ENCODE measurements around the gene KIAA1755. TPM values are rescaled to one million over a fixed set of nuclear protein-coding genes. Genes with fewer than 3 reads are reported as not detected.

KIAA1755 gene
- total RNA-seq, 1 experiment from 2014 or later: 0.17 TPM

DNA sequence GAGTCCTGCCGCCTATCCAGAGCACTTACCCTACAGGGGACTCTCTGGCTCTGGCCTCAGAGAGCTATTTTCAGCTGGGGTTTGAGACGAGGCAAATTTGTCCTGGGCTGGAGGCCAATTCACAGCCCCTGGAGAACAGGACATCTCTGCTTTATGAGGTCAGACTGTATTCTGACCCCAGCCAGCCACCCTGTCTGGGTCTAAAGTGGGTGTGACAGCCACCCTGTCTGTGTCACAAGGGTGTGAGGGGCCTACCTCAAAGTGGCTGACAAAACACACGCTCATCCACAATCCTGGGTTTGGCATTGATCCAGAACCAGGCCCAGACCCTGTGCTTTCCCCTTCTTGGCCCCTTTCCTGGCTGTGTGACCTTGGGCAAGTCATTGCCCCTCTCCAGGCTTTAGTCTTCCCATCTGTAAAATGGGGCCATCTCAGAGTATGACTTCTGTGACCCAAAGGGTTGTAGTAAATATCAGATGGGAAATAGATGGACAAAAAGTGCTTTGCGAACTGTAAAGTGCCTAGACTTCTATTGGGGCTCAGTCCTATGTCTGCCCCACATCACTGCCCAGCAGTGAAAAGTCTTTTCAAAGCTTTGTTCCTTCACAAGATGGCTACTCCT is 51.4 kb downstream of the KIAA1755 start:
- Histone ChIP-seq H3K27ac (ENCODE audit: insufficient read length, low read depth, low read length) (no peak overlapping the region), H3K4ac (ENCODE audit: low read depth, low read length) (no peak overlapping the region), H3K79me2 (ENCODE audit: insufficient read depth, low read length) (no peaks in the 10 kb centered on the region), H3K27me3 (ENCODE audit: insufficient read depth, low read length) (no peaks in the 10 kb centered on the region), H3K23ac (ENCODE audit: insufficient read length, low read depth, low read length) (no peak overlapping the region), H3K9ac (ENCODE audit: extremely low read depth, insufficient read length, low read length) (no peak overlapping the region), H2BK20ac (ENCODE audit: low read depth, low read length, poor library complexity, severe bottlenecking) (no peak overlapping the region), H3K4me2 (ENCODE audit: insufficient read depth, insufficient read length, low read length) (no peak overlapping the region), H3K18ac (ENCODE audit: insufficient read length, low read depth, low read length) (no peak overlapping the region), H3K23me2 (ENCODE audit: insufficient read length, low read depth, low read length, poor library complexity, severe bottlenecking) (no peaks in the 10 kb centered on the region), H2BK15ac (ENCODE audit: low read depth, low read length) (no peak overlapping the region), H2BK12ac (ENCODE audit: insufficient read length, low read depth, low read length) (no peak overlapping the region), H2BK120ac (ENCODE audit: low read depth, low read length, poor library complexity, severe bottlenecking) (no peak overlapping the region), H3T11ph (ENCODE audit: low read length) (no peak overlapping the region), H3K14ac (ENCODE audit: insufficient read depth, low read length) (no peak overlapping the region), H3K4me1 (ENCODE audit: insufficient read depth, low read length) (no peaks in the 10 kb centered on the region), H3K9me3 (ENCODE audit: control insufficient read depth, low read depth, low read length) (no peaks in the 10 kb centered on the region), H2AFZ (ENCODE audit: low read length) (no peak overlapping the region), H2BK5ac (ENCODE audit: insufficient read length, low read length) (no peak overlapping the region), H4K91ac (ENCODE audit: insufficient read length, low read depth, low read length) (no peak overlapping the region), H4K20me1 (ENCODE audit: control insufficient read depth, insufficient read depth, insufficient read length) (no peaks in the 10 kb centered on the region), H3K56ac (ENCODE audit: insufficient read length, low read depth, low read length) (no peak overlapping the region), H4K8ac (replicated peaks; ENCODE audit: insufficient read length, low read depth, low read length) (no peak overlapping the region), H2AK5ac (ENCODE audit: insufficient read length, low read length) (no peak overlapping the region), H4K5ac (ENCODE audit: insufficient read length, low read depth, low read length) (no peak overlapping the region), H3K79me1 (ENCODE audit: insufficient read depth, low read depth, low read length, poor library complexity, severe bottlenecking) (no peaks in the 10 kb centered on the region)
- no CpG with 5 or more reads among the region's 4 CpGs for WGBS (ENCODE audit: extremely low coverage, insufficient read length, low lambda C conversion rate)
- no peak for DNase-seq
- no peaks in the 10 kb centered on the region for H3K4me1 Mint-ChIP-seq
- TF ChIP-seq, protein P1, sequence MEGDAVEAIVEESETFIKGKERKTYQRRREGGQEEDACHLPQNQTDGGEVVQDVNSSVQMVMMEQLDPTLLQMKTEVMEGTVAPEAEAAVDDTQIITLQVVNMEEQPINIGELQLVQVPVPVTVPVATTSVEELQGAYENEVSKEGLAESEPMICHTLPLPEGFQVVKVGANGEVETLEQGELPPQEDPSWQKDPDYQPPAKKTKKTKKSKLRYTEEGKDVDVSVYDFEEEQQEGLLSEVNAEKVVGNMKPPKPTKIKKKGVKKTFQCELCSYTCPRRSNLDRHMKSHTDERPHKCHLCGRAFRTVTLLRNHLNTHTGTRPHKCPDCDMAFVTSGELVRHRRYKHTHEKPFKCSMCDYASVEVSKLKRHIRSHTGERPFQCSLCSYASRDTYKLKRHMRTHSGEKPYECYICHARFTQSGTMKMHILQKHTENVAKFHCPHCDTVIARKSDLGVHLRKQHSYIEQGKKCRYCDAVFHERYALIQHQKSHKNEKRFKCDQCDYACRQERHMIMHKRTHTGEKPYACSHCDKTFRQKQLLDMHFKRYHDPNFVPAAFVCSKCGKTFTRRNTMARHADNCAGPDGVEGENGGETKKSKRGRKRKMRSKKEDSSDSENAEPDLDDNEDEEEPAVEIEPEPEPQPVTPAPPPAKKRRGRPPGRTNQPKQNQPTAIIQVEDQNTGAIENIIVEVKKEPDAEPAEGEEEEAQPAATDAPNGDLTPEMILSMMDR (conservative IDR thresholded peaks at IDR 0.05): no peak
- peaks cover 5% of the 10 kb centered on the region for H3K27me3 Mint-ChIP-seq (ENCODE audit: low read depth)
- H3K27ac Mint-ChIP-seq: no peak overlapping the region
- H3K36me3 Mint-ChIP-seq (ENCODE audit: insufficient read depth in 1 of 3, low read depth in 3 of 3): no peaks in the 10 kb centered on the region
- H3K4me3 Mint-ChIP-seq: no peak overlapping the region
- no peaks in the 10 kb centered on the region for H3K9me3 Mint-ChIP-seq

All from H9 (cell line).